ENCODE measurements around the gene ADNP2. TPM values are rescaled to one million over a fixed set of nuclear protein-coding genes. Genes with fewer than 3 reads are reported as not detected.

The ADNP2 gene
- total and polyA plus RNA-seq, 12 donors = 4.6 to 12.4 (median 10.8) TPM

DNA sequence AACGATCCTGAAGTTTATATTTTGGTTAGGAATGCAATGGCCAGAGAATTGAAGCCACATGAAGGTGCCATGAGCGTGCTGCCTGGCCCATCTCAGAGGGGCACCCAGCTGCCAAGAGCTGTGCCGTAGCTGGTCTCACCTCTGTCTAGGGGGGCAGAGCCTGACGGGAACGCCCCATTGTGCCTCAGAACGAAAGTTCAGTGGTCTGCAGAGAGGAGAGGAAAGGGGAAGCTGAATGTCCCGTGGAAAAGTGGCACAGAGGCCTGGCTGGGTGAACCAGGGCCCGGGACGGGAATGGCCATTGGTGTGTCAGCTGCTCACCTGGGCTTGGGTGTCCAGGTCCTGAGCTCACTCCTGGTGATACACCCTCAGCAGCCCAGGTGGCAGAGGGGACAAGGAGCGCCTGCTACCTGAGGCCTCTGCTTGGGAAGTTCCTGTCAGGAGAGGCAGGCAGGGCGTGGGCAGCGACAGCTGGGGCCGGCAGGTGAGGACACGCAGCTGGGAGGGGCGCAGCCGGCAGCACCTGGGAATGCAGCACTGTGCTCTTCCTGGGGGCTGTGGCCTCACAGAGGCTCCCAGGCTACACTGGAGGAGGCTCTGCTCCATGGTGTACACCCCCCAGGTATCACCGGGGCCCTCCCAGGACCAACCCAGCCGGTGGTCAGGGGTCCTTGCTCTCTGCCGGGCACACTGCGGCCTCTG, 70.9 kb downstream of the ADNP2 start:
- DNase-seq (no peak), ATAC-seq (no peak)
- WGBS, 2 donors = 88 to 89% methylated on average over 20 of the region's 20 CpGs
- TF ChIP-seq, protein P1, sequence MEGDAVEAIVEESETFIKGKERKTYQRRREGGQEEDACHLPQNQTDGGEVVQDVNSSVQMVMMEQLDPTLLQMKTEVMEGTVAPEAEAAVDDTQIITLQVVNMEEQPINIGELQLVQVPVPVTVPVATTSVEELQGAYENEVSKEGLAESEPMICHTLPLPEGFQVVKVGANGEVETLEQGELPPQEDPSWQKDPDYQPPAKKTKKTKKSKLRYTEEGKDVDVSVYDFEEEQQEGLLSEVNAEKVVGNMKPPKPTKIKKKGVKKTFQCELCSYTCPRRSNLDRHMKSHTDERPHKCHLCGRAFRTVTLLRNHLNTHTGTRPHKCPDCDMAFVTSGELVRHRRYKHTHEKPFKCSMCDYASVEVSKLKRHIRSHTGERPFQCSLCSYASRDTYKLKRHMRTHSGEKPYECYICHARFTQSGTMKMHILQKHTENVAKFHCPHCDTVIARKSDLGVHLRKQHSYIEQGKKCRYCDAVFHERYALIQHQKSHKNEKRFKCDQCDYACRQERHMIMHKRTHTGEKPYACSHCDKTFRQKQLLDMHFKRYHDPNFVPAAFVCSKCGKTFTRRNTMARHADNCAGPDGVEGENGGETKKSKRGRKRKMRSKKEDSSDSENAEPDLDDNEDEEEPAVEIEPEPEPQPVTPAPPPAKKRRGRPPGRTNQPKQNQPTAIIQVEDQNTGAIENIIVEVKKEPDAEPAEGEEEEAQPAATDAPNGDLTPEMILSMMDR (IDR thresholded peaks at IDR 0.05) = no peak
- Histone ChIP-seq H3K4me3 (no peak overlapping the region), H3K36me3 (no peaks in the 10 kb centered on the region), H3K27me3 (peaks cover 0 to 3% (median 0%) of the 10 kb centered on the region in 7 donors), H3K27ac (no peak overlapping the region), H3K9me3 (no peaks in the 10 kb centered on the region), H3K4me1 (no peaks in the 10 kb centered on the region)
- intact Hi-C loops (cut with DNase I) = no loop called here

DNA sequence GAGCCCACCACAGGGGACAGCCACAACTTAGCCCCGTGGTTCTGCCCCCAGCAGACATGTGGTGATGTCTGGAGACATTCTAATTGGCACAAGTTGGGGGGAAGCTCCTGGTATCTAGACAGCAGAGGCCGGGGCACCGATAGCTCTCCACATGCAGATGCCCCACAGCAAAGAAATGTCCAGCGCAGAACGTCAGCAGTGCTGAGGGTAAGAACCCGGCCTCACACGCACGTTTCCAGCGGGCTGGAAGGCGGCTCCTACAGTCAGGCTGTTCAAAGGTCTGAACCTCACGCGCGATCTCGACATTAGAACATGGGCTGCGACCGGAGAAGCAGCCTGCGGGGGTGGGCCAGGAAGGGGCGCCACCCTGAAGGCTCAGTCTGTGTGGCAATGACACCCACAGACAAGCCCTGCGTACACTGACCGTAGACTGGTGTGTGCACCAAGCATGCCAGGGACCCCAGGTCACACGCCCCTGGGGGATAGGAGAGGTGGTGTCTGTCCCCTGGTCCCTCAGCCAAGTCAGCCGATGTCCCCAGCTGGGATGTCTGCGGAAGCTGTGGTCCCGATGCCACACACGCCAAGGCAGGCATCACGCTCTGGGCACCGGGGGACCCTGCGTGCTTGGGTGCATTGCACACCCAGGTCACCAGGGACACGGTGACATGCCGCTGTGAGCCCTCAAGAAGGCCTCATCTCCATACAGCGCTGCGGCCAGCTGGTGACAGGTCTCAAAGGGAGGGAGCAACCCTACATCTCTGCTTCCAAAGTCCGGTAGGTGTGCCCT, 71.9 kb downstream of the ADNP2 start:
- intact Hi-C loops (cut with DNase I) = no loop called here
- WGBS, 2 donors = 92 to 93% methylated on average over 33 of the region's 33 CpGs
- H3K9me3 ChIP-seq = no peaks in the 10 kb centered on the region
- H3K4me3 ChIP-seq = no peak overlapping the region
- TF ChIP-seq, protein P1 (IDR thresholded peaks at IDR 0.05) = no peak
- no peaks in the 10 kb centered on the region for H3K36me3 ChIP-seq
- no peak overlapping the region for H3K27ac ChIP-seq
- no peaks in the 10 kb centered on the region for H3K4me1 ChIP-seq
- DNase-seq (no peak), ATAC-seq (no peak)
- peaks cover 0 to 3% (median 0%) of the 10 kb centered on the region in 7 donors for H3K27me3 ChIP-seq

DNA sequence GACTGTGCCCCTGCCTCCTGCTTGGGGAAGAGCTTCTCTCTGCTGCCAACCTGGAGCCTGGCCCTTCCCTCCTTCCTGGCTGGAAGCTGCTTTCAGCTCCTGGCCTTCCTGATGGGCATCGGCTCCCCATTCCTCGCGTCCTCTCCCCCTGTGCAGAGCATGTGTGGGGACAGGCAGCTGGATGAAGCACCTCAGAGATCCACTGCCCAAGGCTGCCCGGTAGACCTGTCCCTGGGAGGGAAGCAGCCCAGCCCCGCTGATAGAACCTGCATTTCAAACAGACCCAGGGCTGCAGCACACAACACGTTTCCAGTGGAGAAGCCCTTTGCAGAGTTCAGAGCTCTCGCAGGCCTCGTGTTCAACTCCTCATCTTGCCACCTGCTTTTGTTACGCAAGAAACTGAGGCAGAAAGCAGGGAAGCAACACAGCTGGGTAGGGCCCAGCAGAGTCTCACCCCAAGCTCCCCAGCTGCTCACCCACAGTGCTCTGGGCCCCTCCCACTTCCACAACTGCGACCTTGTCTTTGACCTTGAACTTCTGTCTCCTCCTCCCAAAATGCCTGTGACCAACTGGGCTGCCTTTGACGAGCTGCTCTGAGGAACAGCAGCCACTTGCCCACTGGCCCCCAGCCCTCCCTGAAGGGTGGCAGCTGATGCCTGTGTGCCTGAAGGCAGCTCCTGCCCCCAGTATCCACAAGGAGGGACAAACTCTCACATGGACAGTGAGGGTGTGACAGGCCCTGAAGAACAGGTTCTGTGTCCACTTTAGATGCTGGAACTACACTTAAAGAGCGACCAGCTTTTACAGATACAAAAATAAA, 72.8 kb downstream of the ADNP2 start:
- TF ChIP-seq, protein P1 (IDR thresholded peaks at IDR 0.05) = no peak
- Histone ChIP-seq H3K4me3 (no peak overlapping the region), H3K27ac (no peak overlapping the region), H3K9me3 (no peaks in the 10 kb centered on the region), H3K4me1 (no peaks in the 10 kb centered on the region), H3K27me3 (peaks cover 0 to 3% (median 0%) of the 10 kb centered on the region in 7 donors), H3K36me3 (no peaks in the 10 kb centered on the region)
- DNase-seq = no peak
- no peak for ATAC-seq
- intact Hi-C loops (cut with DNase I) = no loop called here
- 75 to 76% methylated on average over 12 of the region's 12 CpGs for WGBS, 2 donors

DNA sequence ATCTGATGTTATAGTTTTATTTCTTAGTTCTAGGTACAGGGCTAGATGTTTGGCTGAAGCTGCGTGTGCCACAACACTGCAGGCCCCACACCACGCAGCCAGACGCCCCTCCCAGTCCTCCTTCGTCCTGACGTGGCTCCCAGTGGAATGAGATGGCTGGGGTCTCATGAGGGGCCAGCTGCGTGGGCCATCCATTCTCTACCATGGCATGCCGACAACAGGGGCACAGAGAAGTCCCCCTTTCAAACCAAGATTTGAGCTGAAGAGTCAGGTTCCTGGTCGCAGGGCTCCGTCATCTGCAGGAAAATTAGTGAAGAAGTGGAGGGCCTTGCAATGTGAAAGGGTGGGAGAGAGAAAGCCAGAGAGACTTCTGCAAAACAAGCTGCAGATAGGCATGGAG, 73.8 kb downstream of the ADNP2 start:
- no peak overlapping the region for H3K4me3 ChIP-seq
- H3K9me3 ChIP-seq = no peaks in the 10 kb centered on the region
- WGBS, 2 donors = 84 to 86% methylated on average over 9 of the region's 9 CpGs
- H3K27ac ChIP-seq = no peak overlapping the region
- intact Hi-C loops (cut with DNase I) = no loop called here
- peaks cover 0 to 3% (median 0%) of the 10 kb centered on the region in 7 donors for H3K27me3 ChIP-seq
- H3K4me1 ChIP-seq = no peaks in the 10 kb centered on the region
- TF ChIP-seq, protein P1 (IDR thresholded peaks at IDR 0.05) = no peak
- ATAC-seq (no peak), DNase-seq (no peak)
- no peaks in the 10 kb centered on the region for H3K36me3 ChIP-seq

All from heart right ventricle (tissue), 16 donors.